IPS-NIHi11 (cell line): ENCODE measurements around the gene MYO1D.
"Not testable (repeated sequence)": the region's sequence is repeated elsewhere in the genome, so short reads cannot be mapped to it uniquely, and the experiment has no call there.

Experiments
- DNase-seq: peaks from one replicate; pipeline ENCODE4 v3.0.0; 2012; ENCODE audit warnings: mixed read lengths, low spot score

The MYO1D gene

DNA sequence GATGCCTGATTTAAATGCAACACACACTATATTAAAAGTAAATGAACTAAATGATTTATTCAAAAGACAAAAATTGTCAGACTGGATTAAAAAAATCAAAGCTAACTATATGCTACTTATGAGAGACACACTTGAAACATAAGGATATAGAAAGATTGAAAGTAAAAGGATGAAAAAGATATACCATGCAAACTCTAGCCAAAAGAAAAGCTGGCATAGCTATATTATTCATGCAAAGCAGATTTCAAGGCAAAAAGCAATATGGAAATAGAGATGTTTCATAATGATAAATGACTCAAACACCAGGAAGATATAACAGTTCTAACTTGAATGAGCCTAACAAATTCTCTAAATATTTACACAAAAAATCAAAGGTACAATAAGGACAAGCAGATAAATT is 149.2 kb downstream of the MYO1D start:
- no peak for DNase-seq

DNA sequence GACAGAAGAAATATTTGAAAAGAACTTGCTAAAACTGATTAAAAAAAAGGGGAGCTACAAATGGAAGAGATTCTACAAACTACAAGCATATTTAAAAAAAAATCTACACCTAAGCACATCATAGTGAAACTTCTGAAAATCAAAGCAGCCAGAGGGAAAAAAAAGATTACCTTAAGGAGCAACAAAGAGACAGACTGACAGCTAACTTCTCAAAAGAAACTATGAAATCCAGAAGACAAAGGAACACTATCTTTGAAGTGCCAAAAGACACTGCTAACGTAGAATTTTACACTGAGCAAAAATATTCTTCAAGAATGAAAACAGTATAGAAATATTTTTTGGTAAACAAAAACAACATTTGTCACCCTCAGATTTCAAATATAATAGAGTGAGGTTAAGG is 151.2 kb downstream of the MYO1D start:
- no peak for DNase-seq

DNA sequence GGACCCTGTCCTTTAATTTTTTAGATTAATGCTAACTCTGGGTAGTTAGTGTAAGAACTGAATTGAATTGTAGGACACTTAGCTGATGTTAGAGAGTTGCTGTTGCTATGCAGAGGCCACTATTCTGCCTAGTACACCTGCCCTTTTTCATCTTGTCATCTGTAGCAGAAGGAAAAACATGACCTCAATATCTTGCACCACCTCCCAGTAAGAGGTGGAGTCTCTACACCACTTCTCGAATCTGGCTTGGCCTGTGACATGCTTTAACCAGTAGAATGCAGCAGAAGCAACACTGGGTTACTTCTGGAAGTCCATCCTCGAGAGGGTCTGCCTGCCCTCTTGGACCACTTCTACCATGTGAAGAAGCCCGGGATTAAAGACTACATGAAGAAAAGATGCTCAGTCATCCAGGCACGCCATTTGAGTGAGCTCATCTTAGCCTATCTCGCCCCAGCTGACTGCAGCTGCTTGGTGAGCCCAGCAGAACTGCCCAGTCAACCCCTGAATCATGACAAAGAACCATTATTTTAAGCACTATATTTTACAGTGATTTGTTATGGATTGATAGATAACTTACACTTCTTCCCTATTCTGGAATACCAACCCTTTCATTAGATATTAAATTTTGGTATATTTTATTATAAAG is 153.5 kb downstream of the MYO1D start:
- no peak for DNase-seq

DNA sequence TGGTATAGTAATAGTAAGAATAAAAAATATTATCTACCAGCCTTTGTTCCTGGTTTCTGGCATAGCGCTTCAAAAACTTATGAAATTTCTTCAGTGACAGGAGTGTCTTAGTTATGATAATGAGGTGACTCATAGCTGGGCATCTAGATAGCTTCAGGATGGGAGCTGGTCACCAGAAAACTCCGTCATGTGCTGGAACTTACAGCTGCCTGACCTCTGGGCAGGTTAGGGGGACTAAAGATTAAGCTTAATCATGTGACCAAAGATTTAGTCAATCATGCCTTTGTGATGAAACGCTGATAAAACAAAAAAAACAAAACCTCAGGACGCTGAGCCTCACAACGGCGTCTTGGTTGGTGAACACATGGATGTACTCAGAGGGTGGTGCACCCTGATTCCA is 154.2 kb downstream of the MYO1D start:
- DNase-seq: no peak

DNA sequence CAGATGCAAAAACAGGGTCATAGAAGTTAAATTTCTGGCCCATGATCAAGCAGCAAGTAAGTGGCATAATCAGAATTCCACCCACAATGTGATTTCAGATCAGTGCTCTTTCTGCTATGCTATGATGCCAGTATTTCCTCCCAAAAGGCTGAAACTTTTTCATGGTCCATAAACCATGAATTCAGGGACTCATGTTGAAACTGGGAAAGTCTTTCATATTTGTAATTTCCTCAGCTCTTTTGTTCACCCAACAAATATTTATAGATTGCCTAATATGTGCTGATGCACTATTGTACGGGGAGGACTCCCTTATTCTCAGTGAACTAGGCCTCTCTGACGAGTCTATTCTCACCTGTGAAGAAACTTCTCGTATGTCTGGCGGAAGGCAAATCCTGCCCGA is 156.3 kb downstream of the MYO1D start:
- no peak for DNase-seq

DNA sequence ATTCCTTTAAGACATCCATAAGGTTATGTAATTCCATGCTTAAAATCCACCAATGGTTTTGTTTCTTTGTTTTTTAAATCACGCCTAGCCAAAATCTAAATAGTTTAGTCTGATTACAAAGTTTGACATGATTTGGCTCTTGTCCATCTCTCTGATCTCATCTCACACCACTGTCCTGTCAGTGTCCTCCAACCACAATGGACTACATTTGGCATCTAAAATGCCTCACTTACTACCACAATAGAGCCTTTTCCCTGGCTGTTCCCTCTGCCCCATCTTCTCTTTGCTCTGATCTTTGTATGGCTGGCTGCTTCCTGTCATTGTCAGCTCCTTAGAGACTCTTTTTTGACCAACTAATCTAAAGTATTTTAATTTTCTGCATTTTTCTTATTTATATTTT is 157.2 kb downstream of the MYO1D start:
- no peak for DNase-seq

DNA sequence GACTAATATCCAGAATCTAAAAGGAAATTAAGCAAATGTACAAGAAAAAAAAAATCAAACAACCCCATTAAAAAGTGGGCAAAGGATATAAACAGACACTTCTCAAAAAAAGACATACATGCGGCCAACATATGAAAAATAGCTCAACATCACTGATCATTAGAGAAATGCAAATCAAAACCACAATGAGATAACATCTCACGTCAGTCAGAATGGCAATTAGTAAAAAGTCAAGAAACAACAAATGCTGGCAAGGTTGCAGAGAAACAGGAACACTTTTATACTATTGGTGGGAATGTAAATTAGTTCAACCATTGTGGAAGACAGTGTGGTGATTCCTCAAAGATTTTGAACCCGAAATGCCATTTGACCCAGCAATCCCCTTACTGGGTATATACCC is 162.0 kb downstream of the MYO1D start:
- not testable (repeated sequence) for DNase-seq

DNA sequence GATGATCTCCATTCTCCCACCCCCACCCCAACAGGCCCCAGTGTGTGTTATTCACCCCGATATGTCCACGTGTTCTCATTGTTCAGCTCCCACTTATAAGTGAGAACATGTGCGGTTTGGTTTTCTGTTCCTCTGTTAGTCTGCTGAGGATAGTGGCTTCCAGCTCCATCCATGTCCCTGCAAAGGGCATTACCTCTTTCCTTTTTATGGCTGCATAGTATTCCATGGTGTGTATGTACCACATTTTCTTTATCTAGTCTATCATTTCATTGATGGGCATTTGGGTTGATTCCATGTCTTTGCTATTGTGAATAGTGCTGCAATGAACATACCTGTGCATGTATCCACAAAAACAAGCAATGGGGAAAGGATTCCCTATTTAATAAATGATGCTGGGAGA is 162.7 kb downstream of the MYO1D start:
- DNase-seq: not testable (repeated sequence)

DNA sequence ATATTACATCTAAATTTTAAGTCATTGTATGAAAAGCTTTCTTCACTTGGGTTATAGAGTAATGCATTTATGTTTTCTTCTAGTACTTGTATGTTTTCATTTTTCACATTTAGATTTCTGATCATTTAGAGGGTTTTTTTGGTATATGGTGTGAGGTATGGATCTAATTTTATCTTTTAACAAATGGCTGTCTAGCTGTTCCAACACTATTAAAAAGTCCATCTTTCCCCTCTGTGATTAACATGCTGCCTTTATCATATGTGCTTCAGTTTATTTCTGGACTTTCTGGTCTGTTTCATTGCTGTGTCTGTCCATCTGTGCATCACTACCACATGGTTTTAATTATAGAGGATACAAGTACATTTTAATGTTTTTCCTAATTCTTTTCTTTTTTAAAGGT is 163.8 kb downstream of the MYO1D start:
- no peak for DNase-seq

DNA sequence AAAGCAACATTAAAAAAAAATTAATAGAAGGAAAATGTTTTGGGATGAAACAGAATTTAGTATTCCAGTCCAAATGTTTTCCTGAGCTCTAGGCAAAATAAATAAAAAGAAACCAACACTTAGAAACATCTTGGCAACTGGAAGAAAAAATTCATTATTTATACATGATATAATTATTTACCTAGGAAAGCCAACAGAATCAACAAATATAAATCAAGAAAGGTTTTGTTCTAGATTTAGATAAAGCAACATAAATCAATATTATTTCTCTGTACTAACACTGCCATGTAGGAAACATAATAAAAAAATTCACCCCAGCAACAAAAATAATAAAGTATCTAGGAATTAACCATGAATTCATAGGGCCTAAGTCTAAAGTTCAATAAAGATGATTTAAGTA is 167.4 kb downstream of the MYO1D start:
- no peak for DNase-seq

DNA sequence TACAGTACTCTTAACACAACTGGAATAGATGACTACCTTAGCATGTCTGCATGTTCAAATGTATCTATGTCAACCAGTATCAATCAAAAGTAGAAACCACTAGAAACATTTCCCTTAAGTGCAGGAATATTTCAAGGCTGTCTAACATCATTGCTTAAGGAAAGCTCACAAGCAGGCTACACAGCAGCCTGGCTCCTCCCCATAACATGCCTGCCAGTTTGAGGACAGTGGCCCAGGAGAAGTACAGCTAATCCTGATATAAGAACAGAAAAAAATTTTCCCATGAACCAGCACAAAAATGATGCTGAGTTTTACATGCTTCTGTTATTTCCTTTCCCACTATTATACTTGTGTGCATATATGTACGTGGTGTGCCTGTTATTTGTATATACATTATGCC is 175.1 kb downstream of the MYO1D start:
- DNase-seq: no peak

DNA sequence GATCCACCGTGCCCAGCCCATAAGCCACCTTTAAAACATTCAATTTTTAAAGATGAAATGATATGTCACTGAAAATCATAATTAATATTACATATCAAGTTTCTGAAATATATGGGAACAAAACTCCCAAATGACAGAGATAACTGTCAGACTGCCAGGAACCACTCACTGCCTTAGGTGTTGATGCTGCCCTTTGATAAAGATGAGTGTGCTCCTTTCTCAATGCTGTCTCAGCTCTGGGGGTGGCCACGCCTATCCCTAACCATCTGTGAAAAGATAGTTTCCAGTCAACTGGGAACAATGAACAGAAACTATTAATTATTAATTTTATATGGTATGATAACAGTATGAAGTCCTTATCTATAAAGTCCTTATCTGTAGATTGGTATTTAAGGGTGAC is 177.7 kb downstream of the MYO1D start:
- no peak for DNase-seq

DNA sequence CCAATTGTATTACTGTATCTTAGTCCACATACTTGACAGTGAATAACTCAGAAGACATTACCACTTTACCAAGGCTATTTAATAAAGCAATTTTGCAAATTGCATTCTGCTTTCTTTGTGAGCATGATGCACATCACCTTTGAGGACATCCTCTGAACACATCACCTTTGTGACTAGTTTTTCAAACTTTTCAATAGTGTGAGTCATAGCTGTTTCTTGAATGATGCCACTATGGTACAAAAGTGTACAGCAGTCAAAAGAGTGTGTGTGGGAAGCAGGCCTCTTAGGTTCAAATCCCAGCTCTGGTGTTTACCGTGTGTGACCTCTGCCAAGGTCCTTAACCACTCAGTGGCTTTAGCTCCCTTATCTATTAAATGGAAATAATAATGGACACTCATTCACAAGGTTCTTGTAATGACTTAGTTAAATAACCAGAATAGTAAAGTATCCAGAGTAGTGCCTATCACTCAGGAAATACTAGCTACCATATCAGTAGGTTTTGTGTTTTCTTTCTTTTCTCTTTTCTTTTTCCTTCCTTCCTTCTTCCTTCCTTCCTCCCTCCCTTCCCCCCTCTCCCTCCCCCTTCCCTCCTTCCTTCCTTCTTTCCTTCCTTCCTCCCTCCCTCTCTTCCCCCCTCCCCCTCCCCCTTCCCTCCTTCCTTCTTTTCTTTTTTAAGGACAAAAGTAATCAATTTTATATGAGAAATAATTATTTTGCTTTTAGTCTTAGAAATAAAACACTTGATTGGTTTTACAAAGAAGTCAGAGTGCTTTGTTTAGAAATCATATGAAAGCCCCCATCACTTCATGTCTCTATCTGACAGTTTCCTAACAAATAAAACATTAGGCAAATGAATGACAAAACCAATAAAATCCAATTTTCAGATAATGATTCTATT is 178.9 kb downstream of the MYO1D start:
- DNase-seq: no peak

DNA sequence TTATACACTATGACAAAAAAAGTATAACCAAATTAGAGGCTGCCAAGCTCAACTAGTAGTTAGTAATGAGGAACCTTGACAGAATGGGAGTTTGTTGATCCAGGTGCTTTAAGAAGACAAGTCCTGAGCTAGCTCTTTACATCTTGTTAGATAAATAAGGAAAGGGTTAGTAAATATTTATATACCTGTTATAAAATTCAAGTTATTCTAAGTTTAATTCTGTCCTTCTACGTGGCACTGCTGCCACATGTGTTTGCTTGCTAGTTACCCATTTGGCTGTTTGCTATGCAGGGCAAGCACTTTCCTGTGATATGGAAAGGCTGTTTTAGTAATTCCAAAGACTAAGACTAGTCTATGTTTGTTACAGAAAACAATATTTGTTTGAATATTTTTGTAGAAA is 180.5 kb downstream of the MYO1D start:
- DNase-seq: no peak

DNA sequence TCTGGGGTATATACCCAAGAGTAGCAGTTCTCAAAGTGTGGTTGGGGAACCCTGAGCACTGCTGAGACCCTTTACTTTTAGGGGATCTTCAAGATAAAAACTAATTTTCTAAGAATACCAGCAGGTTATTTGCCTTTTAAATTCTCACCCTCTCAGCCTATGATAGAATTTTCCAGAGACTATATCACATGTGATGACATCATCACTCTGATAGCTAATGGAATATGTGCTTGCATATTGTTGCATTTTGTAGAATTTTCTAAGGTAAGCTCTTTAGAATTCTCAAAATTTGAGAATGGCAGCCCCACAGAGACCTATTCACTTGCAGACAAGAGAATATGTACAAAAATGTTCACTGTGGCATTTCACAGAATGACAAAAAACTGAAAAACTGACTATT is 181.1 kb downstream of the MYO1D start:
- DNase-seq: no peak

DNA sequence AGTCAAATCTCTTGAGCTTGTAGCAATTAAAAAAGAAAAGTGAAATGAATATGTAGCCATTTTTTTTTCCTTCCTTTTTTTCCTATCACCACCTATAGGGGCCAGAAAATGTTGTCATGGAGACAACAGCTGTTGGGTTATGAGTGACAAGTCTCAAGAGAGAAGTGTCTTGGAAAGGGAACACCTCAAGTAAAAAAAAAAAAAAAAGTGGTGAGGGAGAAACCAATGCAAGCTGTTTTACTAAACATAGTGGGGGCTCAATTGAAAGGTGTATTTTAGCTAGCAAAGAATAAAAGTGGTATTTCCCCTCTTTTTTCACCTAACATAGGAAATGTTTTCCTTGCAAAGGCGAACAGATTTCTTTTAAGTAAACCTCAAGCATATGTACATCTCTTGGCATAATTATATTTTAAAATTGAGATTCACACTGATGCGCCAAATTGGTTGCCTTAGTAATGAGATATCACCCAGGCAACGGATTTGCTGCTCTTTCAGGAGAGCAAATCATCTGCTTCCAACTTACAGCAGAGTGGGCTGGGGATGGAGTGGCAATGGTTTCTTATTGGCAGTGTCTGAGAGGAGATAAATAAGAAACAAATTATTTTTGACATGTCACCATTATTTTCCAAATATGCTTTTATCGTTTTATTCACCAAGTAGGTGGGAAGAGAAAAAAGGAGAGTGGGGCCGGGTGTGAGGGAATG is 183.6 kb downstream of the MYO1D start:
- no peak for DNase-seq

DNA sequence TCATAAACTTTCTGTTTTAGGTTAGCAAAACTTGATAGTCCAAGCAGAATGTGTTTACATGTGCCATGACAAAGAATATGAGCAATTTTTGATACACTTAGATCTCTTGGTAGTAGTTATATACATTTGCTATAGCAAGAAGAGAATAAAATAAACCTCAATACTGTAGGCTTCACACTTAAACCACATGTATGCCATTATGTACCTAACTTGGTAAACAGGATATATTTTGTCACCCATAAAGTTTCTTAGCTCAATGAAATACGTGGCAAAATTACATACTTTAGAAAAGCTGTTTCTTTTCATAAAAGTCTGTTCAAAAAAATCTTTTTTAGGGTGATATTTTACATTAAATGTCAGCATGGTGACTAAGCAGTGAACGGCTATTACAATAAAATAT is 184.7 kb downstream of the MYO1D start:
- DNase-seq: no peak

DNA sequence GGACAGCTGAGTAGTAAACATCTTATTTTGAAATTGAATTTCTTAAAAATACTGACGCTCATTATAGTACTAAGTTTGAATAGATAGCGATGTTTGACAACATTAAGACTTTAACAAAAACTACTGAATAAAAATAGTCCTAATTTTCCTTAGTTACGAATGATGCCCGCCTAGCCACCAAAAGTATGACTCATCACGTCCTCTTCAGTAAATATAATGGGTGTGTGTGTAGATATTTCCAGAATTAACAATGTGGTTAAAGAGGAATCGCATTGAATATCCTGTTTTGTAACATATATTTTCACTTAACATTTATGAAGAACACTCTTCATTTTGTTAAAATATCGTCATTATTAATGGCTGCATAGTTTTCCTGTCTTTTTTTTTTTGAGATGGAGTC is 187.6 kb downstream of the MYO1D start:
- no peak for DNase-seq

DNA sequence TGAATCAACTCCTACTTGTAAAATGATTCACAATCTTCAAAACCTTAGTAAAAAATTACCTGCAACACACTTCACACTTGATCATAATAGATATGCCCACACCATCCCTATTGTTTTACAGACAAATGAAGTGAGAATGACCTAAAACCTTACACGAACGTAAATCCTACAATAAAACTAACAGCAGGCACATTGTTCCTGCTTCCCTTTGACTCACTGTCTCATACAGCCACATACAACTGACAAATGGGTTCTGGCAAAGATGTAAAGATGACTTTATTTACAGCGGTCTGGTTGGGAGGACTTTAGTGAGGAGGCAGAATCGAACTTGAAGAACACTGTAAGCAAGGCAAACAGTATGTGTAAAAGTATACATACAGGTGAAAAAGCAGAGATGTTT is 188.7 kb downstream of the MYO1D start:
- no peak for DNase-seq

DNA sequence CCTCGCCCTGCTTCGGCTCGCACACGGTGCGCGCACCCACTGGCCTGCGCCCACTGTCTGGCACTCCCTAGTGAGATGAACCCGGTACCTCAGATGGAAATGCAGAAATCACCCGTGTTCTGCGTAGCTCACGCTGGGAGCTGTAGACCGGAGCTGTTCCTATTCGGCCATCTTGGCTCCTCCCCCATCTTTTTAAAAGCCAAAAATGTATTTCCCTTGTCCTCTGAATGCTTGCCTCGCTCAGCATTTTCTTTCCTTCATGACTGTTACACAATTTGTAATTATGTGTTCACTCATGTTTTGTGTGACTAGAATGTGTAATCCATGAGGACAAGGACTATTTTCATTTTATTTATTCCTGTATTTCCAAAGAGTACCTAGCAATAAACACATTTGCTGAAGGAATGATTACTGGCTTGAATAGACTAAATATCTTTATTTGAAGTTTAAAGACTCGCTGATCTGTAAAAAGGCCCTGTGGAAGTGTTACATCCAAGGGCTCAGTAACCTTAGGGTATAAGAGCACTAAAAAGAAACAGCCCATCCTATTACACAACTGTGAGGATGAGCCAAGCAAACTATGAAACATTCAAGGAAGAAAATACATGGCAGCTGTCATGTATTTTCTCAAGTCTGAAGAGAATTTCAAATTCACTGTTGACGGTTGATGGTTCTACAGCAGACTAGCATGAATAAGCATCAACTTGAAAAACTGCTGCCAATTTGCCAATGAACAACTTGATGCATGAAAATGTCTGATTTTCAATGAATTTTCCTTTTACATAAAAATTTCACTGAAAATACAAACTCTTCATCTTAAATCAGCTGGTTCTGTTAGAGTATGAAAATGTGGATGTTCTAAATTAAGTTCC is 192.6 kb downstream of the MYO1D start:
- no peak for DNase-seq

DNA sequence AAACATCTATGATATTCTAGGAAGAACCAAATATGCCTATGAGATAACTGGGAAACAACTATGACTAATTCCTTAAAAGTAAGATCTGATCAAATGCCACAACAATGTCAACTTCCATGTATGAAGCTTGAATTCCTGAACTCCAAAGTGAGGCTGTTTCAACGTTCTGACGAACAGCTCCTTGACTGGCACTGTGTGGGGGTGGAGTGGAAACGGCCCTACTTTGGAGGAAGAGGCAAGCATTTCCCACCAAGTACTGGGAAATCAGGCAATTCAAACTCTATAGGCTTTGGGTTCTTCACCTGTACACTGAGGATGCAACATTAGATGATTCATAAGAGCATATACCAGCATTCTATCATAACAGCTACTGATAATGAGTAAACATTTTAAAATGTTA is 203.0 kb downstream of the MYO1D start:
- DNase-seq: no peak

DNA sequence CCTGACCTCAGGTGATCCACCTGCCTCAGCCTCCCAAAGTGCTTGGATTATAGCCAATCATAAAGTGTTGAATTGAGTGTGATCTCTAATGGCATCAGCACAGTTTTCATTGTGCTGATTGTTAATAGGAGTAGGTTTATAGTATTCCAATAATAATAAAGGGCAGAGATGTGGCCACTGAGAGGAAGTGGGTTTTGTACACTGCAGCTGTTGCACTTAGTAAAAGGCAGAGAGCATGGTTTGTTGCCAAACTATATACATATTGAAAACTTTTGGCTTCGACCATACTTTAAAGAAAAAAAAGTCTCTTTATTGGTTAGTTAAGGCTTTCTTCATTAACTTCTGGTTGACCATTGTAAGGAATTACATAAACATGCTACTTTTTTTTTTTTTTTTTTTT is 204.2 kb downstream of the MYO1D start:
- no peak for DNase-seq
